Psoas muscle (tissue), 8 donors: Measurements from ENCODE around the gene DIP2C. TPM values are rescaled to one million over a fixed set of nuclear protein-coding genes. Genes with fewer than 3 reads are reported as not detected.

Experiments used
- ATAC-seq, 4 donors: fragments of 200-7000 bp; cut with Tn5 transposase; one replicate each; pipeline ENCODE4 v1.9.1; 2020; ENCODE audit warnings: moderate library complexity in 3 of 4, mild to moderate bottlenecking in 2 of 4
- DNase-seq, 2 donors: peaks; one replicate each; pipeline ENCODE4 v3.0.0-alpha.2; 2020
- H3K27ac ChIP-seq: fragments of 200-600 bp; one replicate; pipeline ENCODE4 v1.8.0; 2022
- H3K27me3 ChIP-seq, 3 donors: fragments of 200-600 bp in 1 of 3; one replicate each; pipeline versions ENCODE4 v1.6.1 to v1.8.0; 2013 to 2022; ENCODE audit warnings: low read length in 2 of 3, mild to moderate bottlenecking in 2 of 3, moderate library complexity in 1 of 3; ENCODE audit not compliant: insufficient read depth in 3 of 3
- H3K36me3 ChIP-seq, 2 donors: fragments of 200-600 bp in 1 of 2; one replicate each; pipeline versions ENCODE4 v1.6.1 to v1.8.0; 2013 to 2022; ENCODE audit warnings: low read depth in 1 of 2, mild to moderate bottlenecking in 1 of 2, moderate library complexity in 1 of 2; ENCODE audit not compliant: insufficient read depth in 1 of 2
- H3K4me1 ChIP-seq: fragments of 200-600 bp; one replicate; pipeline ENCODE4 v1.8.0; 2022
- H3K4me3 ChIP-seq: fragments of 200-600 bp; one replicate; pipeline ENCODE4 v1.8.0; 2022; ENCODE audit warnings: mild to moderate bottlenecking
- H3K9me3 ChIP-seq: fragments of 200-600 bp; one replicate; pipeline ENCODE4 v1.8.0; 2022
- WGBS, 3 donors: extraction: QIAGEN DNeasy Blood & Tissue Kit; methylation state at CpG; one replicate each; pipeline versions ENCODE4 v1.1.6 to v1.1.7; 2013; 5-methylcytosine and 5-hydroxymethylcytosine counted together
- intact Hi-C, 2 donors: fragments of 100-400 bp; cut with DNase I; formaldehyde crosslinking; loops; one replicate each; pipeline versions ENCODE4 v1.11.0 to v1.14.2; 2022
- polyA plus RNA-seq, 3 donors: library from polyadenylated mRNA; stranded (reverse); fragments of 200-250 nt; gene quantifications; one replicate each; pipeline ENCODE4 v1.2.3, GENCODE V29; 2013
- total RNA-seq, 4 donors: library from RNA; stranded (reverse); fragmentation: NEBNext Ultra II Directional in 2 of 4; extraction: Animal tissue kit (Norgen Biotek cat#: 25700) in 2 of 4; gene quantifications; one replicate each; pipeline versions ENCODE4 v1.2.1 to v1.2.4, GENCODE V29; 2021 to 2023
- TF ChIP-seq, protein P1 (sequence below): fragments of 200-600 bp; IDR thresholded peaks from one replicate; pipeline ENCODE4 v1.8.0; 2022; ENCODE audit warnings: antibody characterized with exemption
- donor health status: healthy with polysubstance abuse.
- donor health status: DM: no; HTN: no; CAD: no; lungs with moderate emphysema.
- donor health status: Bipolar disorder and iron deficiency.
- donor health status: healthy.
- donor health status: DM: yes; HTN: yes; CAD: no.
- donor health status: DM: no; HTN: no; CAD: no.
- donor health status: DM: no; HTN: no; CAD: no.
- donor health status: DM: yes; HTN: yes; CAD: no.

The DIP2C gene
- total and polyA plus RNA-seq, 7 donors, result 7.7 to 32.0 (median 25.0) TPM

DNA sequence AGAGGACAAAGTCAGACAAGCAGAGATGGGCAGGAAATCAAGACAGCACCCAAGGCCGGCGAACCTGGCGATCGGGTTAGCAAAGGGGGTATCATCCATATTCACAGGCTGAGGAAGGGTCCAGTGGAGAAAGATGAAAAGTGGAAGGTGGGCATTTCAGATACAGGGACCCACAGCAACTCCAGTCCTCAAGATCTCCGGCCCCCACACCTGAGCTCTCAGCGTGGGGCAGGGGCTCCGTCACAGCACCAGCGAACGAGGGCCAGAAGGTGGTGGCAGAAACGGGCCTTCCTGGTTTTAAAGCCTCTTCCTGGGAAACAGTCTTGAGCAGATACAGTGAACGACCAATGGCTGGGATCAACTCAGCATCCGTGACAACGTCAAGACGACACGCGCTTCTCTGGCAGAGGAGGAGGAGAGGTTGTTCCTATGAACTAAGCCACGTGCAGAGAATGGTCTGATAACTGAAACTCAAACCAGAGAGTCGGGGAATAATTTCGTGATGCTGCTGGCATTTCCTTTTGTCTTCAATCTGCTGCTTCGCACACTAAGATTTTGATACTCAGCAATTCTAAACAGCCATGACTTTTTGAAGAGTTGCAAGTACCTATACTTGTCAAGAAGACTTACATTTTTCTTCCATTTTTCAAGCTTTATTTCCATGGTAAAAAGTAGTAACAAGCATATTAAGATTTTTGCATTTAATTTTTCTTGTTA is 334.4 kb downstream of the DIP2C start:
- TF ChIP-seq, protein P1, sequence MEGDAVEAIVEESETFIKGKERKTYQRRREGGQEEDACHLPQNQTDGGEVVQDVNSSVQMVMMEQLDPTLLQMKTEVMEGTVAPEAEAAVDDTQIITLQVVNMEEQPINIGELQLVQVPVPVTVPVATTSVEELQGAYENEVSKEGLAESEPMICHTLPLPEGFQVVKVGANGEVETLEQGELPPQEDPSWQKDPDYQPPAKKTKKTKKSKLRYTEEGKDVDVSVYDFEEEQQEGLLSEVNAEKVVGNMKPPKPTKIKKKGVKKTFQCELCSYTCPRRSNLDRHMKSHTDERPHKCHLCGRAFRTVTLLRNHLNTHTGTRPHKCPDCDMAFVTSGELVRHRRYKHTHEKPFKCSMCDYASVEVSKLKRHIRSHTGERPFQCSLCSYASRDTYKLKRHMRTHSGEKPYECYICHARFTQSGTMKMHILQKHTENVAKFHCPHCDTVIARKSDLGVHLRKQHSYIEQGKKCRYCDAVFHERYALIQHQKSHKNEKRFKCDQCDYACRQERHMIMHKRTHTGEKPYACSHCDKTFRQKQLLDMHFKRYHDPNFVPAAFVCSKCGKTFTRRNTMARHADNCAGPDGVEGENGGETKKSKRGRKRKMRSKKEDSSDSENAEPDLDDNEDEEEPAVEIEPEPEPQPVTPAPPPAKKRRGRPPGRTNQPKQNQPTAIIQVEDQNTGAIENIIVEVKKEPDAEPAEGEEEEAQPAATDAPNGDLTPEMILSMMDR, result no peak
- Histone ChIP-seq H3K9me3 (no peaks in the 10 kb centered on the region), H3K4me1 (no peaks in the 10 kb centered on the region), H3K4me3 (no peak overlapping the region), H3K27me3 (no peaks in the 10 kb centered on the region), H3K27ac (no peak overlapping the region), H3K36me3 (peaks cover 2 to 88% of the 10 kb centered on the region in 2 donors)
- no peak for DNase-seq
- no peak for ATAC-seq
- intact Hi-C loops, result no loop called here
- 90 to 94% (median 92%) methylated on average over 20 of the region's 20 CpGs for whole genome bisulfite sequencing, 3 donors

DNA sequence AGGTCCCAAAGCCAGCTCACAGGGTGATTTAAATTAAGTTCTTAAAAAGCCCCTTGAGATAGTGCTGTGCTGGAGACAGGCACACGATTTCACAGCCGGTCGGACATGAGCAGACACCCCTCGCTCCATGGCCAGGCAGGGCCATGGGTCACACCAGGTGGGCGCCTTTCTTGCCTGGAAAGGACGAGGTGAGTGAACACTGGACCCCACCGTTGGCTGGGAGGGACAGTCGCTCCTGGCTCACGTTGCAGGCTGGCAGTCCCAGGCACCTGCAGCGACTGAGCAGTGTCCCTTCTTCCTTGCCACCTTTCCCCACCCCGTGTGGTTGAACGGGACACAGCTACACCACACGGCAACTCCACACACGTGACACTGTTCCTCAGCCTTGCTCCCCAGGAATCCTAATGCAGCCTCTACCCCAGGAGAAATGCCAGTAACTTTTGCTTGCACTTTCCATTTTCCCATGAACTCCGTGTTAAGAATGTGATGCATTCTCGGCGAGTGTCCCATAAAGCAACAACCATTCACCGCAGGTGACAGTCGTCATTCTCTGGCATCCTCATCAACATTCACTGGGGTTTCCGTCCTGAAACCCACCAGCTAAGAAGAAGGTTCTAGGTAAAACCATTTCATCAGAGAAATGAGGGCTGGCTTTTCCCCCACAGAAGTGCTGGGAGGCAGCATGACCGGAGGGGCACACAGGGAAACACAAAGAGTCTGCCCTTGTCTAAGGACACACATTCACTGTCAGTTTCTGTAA is 336.8 kb downstream of the DIP2C start:
- Histone ChIP-seq H3K9me3 (no peaks in the 10 kb centered on the region), H3K27me3 (no peaks in the 10 kb centered on the region), H3K36me3 (peaks cover 2 to 85% of the 10 kb centered on the region in 2 donors), H3K4me3 (no peak overlapping the region), H3K4me1 (no peaks in the 10 kb centered on the region), H3K27ac (no peak overlapping the region)
- DNase-seq, result no peak
- TF ChIP-seq, protein P1, result no peak
- ATAC-seq, result no peak
- WGBS, 3 donors, result 90 to 92% (median 90%) methylated on average over 21 of the region's 21 CpGs
- intact Hi-C loops, result no loop called here

DNA sequence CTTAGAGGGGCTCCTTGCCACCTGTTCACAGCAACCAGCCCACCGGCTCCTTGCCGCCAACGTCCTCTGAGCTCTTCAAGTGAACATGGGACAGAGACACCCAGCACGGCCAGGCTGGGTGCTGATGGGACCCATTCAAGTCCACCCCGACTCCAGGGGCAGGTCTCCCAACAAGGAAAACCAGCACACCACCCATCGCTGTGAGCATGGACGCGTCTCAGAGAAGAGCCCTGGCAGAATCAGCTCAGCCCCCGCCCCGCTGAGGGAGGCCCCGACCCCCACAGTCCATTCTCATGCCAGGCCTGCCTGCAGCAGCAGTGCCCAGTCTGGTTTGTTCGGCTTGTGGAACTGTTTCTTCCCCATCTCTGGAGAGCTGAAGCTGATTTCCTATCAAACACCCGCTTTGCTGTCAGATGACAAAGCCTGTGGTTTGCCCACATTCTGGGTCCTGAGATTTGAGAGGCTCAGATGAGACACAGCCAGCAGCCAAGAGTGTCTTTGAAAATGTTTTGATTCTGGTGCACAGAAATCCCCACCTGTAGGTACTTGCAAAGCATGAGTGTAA is 337.6 kb downstream of the DIP2C start:
- H3K27ac ChIP-seq, result no peak overlapping the region
- TF ChIP-seq, protein P1, result no peak
- intact Hi-C loops, result no loop called here
- no peaks in the 10 kb centered on the region for H3K27me3 ChIP-seq
- peaks cover 0 to 77% of the 10 kb centered on the region in 2 donors for H3K36me3 ChIP-seq
- H3K4me3 ChIP-seq, result no peak overlapping the region
- no peaks in the 10 kb centered on the region for H3K4me1 ChIP-seq
- H3K9me3 ChIP-seq, result no peaks in the 10 kb centered on the region
- WGBS, 3 donors, result 95 to 97% (median 95%) methylated on average over 13 of the region's 13 CpGs
- DNase-seq (no peak), ATAC-seq (no peak)

DNA sequence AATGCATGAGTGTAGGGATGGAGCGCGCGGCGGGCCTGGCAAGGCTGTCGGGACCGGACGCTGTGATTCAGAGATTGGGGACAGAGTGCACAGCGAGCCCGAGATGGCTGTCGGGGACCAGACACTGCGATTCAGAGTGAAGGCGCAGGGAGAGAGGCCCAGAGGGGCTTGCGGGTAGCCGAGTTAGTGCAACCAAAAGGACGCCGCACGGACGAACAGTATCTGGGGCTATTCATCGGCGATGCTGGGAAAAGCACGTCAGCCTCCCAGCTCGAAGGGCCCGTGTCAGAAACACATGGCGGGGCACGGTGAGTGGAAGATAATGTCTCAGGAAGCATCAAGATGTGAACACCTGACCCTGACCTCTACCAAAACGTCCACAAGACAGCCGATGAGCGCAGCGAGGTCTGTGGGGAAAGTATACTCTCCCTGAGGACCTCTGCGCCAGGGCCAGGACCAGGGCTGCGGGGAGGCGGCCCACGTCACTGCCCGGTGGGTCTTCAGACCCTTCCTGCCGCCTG is 338.4 kb downstream of the DIP2C start:
- H3K27me3 ChIP-seq, result no peaks in the 10 kb centered on the region
- H3K36me3 ChIP-seq, result peaks cover 0 to 69% of the 10 kb centered on the region in 2 donors
- WGBS, 3 donors, result 92 to 95% (median 94%) methylated on average over 35 of the region's 35 CpGs
- TF ChIP-seq, protein P1, result no peak
- ATAC-seq (no peak), DNase-seq (no peak)
- intact Hi-C loops, result no loop called here
- H3K4me3 ChIP-seq, result no peak overlapping the region
- H3K4me1 ChIP-seq, result no peaks in the 10 kb centered on the region
- no peak overlapping the region for H3K27ac ChIP-seq
- H3K9me3 ChIP-seq, result no peaks in the 10 kb centered on the region
